ENCODE measurements around the gene SFI1. TPM values are rescaled to one million over a fixed set of nuclear protein-coding genes. Genes with fewer than 3 reads are reported as not detected.
"Not testable (repeated sequence)": the region's sequence is repeated elsewhere in the genome, so short reads cannot be mapped to it uniquely, and the experiment has no call there.

The SFI1 gene
- total and polyA plus RNA-seq, 2 of the 4 experiments (the other 2 are of a cell fraction), result 9.9 to 12.0 TPM

DNA sequence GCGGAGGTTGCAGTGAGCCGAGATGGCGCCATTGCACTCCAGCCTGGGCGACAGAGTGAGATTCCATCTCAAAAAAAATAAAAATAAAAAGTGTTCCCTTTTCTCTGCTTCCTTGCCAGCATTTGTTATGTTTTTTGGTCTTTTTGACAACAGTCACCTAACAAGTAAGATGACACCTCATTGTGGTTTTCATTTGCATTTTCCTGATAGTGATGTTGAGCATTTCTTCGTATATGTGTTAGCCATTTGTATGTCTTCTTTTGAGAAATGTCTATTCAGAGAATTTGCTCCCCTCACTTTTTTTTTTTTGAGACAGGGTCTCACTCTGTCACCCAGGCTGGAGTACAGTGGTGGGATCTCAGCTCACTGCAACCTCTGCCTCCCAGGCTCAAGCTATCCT is 27.8 kb downstream of the SFI1 start:
- H3K4ac ChIP-seq (ENCODE audit: low read depth, low read length); H2BK15ac ChIP-seq (ENCODE audit: low read depth, low read length); POLR2A ChIA-PET (ENCODE audit: unreplicated experiment); H3K14ac ChIP-seq (replicated peaks; ENCODE audit: low read depth, low read length); H4K91ac ChIP-seq (ENCODE audit: insufficient read depth, low read depth, low read length); H3K4me3 ChIP-seq (ENCODE audit: insufficient read depth, low read depth, low read length); H3K23ac ChIP-seq (ENCODE audit: low read depth, low read length); H3K4me2 ChIP-seq (ENCODE audit: low read depth, low read length); H3K27me3 ChIP-seq (ENCODE audit: control insufficient read depth, insufficient read depth, low read length); H2BK120ac ChIP-seq (ENCODE audit: low read depth, low read length); H4K8ac ChIP-seq (ENCODE audit: low read depth in 2 of 2, low read length in 2 of 2); H2AK9ac ChIP-seq (replicated peaks; ENCODE audit: low read depth, low read length, poor library complexity); ATAC-seq (ENCODE audit: low read depth); in situ Hi-C loops (cut with MboI; ENCODE audit: low sequenced_read_pairs); H3K18ac ChIP-seq (ENCODE audit: low read depth, low read length); H4K5ac ChIP-seq (ENCODE audit: low read depth, low read length); H3K36me3 ChIP-seq (ENCODE audit: control insufficient read depth, insufficient read depth, low read length); H3K56ac ChIP-seq (ENCODE audit: extremely low read depth, insufficient read depth, low read length); H2BK5ac ChIP-seq (ENCODE audit: low read depth, low read length, poor library complexity, severe bottlenecking); H2BK20ac ChIP-seq (ENCODE audit: low read depth, low read length); H3K9me3 ChIP-seq (ENCODE audit: control insufficient read depth, insufficient read depth, low read length); intact Hi-C loops (cut with micrococcal nuclease); H3K9ac ChIP-seq (ENCODE audit: low read depth, low read length); H4K20me1 ChIP-seq (ENCODE audit: insufficient read depth, low read length); BruUV-seq (replicated peaks); H3K9me1 ChIP-seq (ENCODE audit: insufficient read depth, low read length); DNase-seq; H2AFZ ChIP-seq (replicated peaks; ENCODE audit: low read length, poor library complexity); dilution Hi-C loops (cut with HindIII; ENCODE audit: low sequenced_read_pairs, unreplicated experiment); H3K4me1 ChIP-seq (ENCODE audit: control insufficient read depth, insufficient read depth, low read length); H3K27ac ChIP-seq (ENCODE audit: insufficient read depth, low read length); H2AK5ac ChIP-seq (ENCODE audit: low read depth, low read length): not testable (repeated sequence)
- peaks cover 12 to 14% of the 10 kb centered on the region in 2 experiments; a peak in 3 of 4 replicates for H3K79me1 ChIP-seq (ENCODE audit: low read depth in 1 of 2, low read length in 2 of 2)
- CTCF ChIA-PET, result interaction anchor here (0.6 kb wide), 1 partner anchor 600 kb away, joined by 3 read pairs; no protein-coding TSS in a partner anchor
- 100% methylated on average over 1 of the region's 5 CpGs; no CpG with 5 or more reads in 1 of the 2 experiments for WGBS, 2 experiments (ENCODE audit: extremely low coverage in 2 of 2, insufficient read length in 1 of 2)

Data from IMR-90 (cell line).